NCI-H1930 (cell line): ENCODE results near the gene WDR59.
"Not testable (repeated sequence)": the region's sequence is repeated elsewhere in the genome, so short reads cannot be mapped to it uniquely, and the experiment has no call there.

Source experiments
- DNase-seq, 2 experiments: peaks; one replicate each; lab custom pipeline; 2025; lab: John Stamatoyannopoulos, UW

The WDR59 gene

DNA sequence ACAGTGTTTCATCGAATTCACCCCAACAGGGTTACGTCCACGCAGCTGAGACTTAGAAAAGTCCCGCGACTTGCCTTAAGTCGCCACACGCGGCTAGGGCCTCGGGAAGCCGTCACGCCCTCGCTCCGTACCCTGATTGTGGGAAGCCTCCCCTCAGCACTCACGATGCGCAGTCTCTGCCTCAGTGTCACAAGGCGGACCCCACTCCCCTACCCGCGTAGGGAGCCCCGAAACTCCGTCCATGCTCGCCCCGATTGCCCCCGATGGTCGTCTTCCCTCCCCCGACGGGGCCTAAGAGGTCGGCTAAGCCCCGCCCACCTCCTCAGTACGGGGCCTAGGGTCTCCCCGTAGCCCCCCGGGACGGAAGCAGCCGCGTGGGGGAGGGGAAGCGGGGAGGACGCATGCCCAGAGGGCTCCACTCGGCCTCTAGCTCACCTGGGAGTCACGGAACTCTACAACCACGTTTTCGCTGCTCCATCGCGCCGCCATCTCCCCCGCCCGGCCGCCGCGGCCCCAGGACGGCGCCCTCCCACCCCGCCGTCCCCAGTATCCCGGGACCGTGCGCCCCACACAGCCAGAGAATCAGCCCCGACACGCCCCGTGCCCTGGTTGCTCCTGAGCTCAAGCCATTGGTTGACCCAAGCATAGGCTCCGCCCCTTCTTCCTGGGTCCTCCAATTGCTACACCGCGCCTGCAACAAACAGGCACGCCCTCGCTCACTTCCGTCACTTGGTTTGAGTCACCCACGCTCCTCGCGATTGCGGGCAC lies at the start of gene WDR59:
WDR59 (minus strand) TSS at position 595 of the 768 bp plus-strand sequence; CDS start at position 489, 106 bp downstream.
- peak; percentile 96 to 97 for DNase-seq

DNA sequence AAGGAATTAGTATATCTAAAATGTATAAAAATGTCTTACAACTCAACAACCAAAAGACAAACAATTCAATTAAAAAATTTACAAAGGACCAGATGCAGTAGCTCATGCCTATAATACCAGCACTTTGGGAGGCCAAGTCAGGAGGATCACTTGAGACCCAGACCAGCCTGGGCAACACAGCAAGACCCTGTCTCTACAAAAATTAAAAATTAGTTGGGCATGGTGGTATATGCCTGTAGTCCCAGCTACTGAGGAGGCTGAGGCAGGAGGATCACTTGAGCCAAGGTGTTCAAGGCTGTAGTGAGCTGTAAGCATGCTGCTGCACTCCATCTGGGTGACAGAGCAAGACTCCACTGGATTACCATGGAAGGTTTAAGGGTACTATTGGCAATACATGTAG lies 47.7 kb upstream of the WDR59 start:
- no peak for DNase-seq

DNA sequence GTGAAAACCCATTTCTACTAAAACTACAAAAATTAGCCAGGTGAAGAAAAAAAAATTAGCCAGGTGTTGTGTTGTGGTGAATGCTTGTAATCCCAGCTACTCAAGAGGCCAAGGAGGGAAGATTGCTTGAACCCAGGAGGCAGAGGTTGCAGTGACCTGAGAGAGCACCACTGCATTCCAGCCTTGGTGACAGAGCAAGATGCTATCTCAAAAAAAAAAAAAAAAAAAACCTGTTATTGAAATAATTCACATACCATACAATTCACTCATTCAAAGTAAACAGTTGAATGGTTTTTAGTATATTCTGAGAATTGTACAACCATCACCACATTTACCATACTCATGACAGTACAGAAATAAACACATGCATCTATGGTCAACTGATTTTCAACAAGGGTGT lies 44.9 kb upstream of the WDR59 start:
- DNase-seq, result no peak

DNA sequence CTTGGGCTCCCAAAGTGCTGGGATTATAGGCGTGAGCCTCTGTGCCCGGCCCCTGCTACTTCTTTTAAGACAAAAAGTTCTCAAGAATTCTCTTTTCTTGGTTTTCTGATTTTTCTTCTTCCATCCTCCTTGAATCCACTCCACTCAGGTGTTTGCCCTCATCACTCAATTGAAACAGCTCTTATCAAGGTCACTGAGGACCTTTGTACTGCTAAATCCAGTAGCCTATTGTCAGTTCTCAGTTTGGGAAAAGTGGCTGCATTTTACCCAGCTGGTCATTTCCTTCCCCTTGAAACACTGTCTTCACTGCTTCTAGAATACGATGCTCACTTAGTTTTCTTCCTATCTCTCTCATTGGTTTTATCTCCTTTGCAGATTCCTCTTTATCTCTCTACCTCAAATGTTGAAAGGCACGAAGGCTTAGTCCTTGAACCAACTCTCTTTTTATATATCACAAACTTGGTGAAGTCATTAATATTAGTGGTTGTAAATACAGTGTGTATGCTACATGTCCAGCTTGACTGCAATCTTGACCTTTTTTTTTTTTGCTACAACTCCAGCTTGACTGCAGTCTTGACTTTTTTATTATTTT lies 43.7 kb upstream of the WDR59 start:
- no peak for DNase-seq

GRCh38 chr16:75027520-75028300 lies 42.8 kb upstream of the WDR59 start:
- DNase-seq, result no peak

GRCh38 chr16:75026892-75027391 lies 42.0 kb upstream of the WDR59 start:
- DNase-seq, result no peak

- DNase-seq, result not testable (repeated sequence)
Observed at GRCh38 chr16:75026239-75026891, 41.4 kb upstream of the WDR59 start.

GRCh38 chr16:75025761-75026160 lies 40.8 kb upstream of the WDR59 start:
- no peak for DNase-seq

DNA sequence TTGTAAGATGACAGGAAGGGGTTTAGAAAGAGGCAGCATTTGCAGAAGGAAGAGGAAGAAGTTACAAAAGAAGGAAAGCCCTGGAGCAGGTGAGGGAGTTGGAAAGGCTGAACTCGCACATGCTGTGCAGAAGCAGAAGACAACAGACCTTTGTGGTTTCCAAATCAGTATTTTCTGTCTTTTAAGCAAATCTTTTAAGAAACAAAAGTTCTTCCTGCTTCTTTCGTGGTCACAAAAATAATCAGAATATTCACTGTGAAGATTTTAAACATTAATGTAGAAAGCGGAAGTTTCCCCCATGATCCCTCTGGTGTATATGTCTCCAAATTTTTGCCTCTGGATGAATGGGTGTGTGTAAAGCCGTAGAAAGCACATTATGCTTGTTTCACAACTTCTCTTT lies 39.7 kb upstream of the WDR59 start:
- no peak for DNase-seq

- no peak for DNase-seq
Observed at GRCh38 chr16:75024182-75024581, 39.3 kb upstream of the WDR59 start.

GRCh38 chr16:75023009-75023408 lies 38.1 kb upstream of the WDR59 start:
- DNase-seq, result no peak

DNA sequence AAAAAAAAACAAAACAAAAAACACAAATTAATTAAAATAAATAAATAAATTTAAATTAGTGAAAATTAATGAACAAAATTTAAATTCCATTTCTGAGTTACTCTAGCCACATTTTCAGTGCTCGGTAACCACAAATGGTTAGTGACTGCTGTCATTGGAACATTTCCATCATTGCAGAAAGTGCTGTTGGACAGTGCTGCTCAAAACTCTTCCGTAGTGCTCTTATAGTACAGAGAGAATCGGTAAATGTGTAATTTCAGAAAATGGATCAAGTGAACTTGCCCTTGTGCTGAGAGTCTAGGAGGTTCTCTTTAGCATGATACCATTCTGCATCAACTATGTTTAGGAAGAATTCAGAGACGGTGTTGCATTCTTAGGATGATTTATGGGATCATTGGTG lies 37.6 kb upstream of the WDR59 start:
- no peak for DNase-seq

- no peak for DNase-seq
Observed at GRCh38 chr16:75021410-75021809, 36.5 kb upstream of the WDR59 start.

DNA sequence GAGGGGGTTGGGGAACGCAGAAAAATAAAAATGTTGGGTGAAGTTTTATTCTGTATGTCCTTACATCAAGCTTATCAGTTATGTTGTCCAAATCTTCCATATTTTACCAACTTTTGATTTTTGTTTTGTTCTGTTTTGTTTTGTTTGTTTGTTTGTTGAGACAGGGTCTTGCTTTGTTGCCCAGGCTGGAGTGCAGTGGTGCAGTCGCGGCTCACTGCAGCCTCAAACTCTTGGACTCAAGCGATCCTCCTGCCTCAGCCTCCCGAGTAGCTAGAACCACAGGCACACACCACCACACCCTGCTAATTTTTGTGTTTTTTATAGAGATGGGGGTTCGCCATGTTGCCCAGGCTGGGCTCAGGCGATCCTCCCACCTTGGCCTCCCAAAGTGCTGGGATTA lies 34.7 kb upstream of the WDR59 start:
- no peak for DNase-seq

GRCh38 chr16:75019007-75019406 lies 34.1 kb upstream of the WDR59 start:
- DNase-seq, result no peak

- DNase-seq, result no peak
Observed at GRCh38 chr16:75017670-75018525, 33.0 kb upstream of the WDR59 start.

DNA sequence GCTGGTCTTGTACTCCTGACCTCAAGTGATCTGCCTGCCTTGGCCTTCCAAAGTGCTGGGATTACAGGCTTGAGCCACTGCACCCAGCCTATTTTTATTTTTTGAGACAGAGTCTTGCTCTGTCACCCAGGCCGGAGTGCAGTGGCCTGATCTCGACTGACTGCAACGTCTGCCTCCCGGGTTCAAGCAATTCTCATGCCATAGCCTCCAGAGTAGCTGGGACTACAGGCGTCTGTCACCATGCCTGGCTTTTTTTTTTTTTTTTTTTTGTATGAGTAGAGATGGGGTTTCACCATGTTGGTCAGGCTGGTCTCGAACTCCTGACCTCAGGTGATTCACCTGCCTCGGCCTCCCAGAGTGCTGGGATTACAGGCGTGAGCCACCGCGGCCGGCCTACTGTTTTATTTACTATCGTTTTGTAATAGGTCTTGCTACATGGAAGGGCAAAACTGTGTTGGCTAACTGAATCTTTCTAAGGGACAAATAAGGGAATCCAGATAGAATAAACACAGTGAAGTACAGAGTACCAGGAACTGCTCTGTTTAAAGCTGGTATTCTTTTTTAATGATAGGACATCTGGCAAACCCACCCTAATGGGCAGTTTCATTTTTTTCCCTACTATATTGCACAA lies 31.6 kb upstream of the WDR59 start:
- DNase-seq, result peak; percentile 5 to 6

DNA sequence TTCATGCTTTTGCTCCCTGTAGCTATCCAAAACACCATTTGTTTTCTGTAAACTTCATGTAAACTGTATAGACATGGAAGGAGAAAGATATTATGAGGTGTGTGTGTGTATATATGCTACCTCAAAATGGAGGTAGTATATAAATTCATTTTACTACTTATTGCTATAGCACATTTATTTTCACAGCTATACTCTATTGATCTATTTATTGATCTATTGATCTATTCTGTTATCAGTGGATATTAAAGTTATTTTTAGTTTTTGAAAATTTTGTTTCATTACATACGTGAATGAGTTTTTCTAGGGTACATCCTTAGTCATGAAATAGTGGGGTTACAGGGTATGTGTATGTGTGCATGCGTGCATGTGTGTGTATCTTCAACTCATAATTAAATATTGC lies 29.4 kb upstream of the WDR59 start:
- no peak for DNase-seq

DNA sequence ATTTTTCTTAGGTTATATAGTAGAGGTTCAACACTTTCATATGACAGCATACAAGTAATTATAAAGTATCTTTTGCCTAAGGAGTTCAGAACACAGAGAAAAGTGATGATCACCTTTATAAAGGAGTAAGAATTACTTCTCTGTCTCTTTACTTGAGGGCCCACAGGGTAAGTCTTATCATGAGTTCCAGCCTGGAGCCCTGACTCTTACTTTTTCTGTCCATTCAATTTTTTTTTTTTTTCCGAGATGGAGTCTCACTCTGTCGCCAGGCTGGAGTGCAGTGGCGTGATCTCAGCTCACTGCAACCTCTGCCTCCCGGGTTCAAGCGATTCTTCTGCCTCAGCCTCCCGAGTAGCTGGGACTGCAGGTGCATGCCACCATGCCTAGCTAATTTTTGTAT lies 28.2 kb upstream of the WDR59 start:
- not testable (repeated sequence) for DNase-seq

GRCh38 chr16:75012380-75013081 lies 27.6 kb upstream of the WDR59 start:
- DNase-seq, result no peak
